GM19324 (cell line): ENCODE results near the gene DHODH.

Experiments used
- ATAC-seq: cut with Tn5 transposase; IDR thresholded peaks from one replicate; pipeline ENCODE4 v1.9.1; 2021; ENCODE audit warnings: mild to moderate bottlenecking, moderate library complexity; ENCODE audit not compliant: unreplicated experiment, low FRiP score

DHODH gene

DNA sequence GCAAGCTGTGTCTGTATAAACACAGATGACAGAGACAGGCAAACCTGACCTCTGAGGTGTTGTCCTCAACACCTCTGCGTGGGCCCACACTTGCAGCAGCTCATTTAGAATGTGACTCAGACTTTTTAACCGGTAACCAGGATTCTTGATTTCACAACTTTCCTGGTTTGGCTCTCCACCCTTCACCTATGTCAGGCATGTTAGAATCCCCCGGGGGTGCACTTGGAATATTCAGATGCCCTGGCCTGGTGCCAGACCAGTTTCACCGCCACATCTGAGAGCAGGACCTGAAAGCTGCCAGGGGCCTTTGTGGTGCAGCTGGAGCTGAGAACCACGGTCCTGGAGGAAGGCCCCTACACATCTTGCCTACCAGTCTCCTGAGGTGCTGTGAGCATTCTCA is 4.8 kb downstream of the DHODH start:
- no peak for ATAC-seq

DNA sequence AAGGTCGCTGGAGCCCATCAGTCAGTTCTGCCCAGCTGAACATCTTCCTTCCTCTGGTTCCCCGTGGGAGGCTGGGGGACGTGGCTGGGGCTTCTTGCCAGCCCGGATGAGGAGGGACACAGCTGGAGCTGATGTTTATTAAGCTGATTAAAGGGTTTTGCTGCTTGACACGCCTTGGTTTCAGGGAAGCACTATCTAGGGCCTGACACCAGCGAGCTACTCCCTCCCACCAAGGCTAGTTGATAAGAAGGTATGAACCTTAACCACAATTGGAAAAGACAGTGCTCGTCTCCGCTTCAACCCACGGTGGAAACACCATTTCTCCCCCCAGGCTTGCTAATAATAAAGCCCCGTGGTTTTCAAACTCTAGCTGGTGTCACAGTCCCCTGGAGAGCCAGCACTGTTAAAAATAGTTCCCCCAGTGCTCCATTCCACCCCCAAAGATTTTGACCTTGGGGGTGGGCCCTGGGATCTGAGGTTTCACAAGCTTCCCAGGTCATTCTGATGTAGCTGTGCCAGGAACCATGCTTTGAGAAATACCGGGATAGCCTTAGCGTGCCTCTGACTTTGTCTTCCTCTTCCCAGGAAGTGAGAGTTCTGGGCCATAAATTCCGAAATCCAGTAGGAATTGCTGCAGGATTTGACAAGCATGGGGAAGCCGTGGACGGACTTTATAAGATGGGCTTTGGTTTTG is 5.5 kb downstream of the DHODH start:
- no peak for ATAC-seq

DNA sequence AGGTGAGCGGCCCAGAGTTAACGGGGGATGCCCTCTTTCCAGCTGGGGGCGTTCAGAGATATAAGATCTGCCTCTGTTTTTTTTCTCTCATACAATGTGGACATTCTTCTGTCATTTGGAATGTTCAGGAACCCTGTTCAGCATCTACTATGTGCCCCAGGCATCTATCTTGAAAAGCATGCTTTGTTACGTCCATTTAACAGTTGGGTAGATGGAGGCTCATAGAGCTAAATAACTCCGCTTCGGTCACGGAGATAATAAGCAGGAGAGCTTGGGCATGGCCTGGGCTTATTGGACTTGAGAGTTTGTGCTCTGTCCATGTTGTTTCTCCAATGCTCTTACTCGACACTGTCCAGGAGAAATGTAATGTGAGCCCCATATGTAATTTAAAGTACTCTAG is 6.1 kb downstream of the DHODH start:
- ATAC-seq, result no peak

DNA sequence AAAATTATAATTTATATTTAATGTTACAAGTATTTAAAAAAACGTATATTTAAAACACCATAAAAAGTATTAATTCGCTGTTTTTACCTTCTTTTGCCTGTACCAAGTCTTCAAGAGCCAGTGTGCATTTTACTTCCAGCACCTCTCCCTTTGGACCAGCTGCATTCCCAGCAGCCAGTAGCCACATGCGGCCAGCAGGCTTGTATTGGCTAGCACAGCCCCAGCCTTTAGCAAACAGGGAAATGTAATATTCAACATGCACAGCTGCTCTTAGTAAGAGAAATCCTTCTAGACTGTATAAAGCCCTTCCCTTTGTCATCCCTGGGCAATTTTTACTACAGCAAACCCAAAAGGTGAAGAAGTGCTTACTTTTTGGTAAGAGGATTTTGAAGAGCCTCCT is 6.6 kb downstream of the DHODH start:
- ATAC-seq, result no peak

DNA sequence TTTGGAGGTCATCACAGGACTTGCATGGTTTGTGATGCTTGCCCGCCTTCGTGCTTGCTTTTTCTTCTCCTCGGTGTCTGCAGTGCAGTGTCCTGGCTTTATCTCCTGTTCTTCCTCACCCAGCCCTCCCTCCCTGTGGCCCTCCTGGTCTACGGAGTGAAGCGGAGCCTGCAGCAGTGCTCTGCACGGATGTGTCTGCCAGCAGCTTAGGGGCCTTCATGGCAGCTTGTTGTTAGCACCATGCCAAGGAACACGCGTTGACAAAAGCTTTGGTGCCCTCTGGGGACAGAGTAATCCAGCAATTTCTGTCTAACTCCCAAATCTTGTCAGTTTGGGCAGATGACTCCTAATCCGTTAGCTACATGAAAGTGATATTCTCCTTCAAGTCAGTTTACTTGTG is 9.9 kb downstream of the DHODH start:
- no peak for ATAC-seq

DNA sequence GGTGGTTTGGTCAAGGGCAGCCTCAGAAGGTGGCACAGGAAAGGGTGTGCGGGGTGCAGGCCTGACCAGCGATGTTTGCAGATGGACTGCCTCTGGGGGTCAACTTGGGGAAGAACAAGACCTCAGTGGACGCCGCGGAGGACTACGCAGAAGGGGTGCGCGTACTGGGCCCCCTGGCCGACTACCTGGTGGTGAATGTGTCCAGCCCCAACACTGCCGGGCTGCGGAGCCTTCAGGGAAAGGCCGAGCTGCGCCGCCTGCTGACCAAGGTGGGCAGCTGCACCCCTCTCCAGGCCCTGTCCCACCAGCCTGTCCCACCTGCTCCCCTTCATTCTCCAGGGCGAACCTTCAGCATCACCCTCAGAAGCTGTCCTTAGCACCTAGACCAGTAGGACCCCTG is 12.5 kb downstream of the DHODH start:
- no peak for ATAC-seq

DNA sequence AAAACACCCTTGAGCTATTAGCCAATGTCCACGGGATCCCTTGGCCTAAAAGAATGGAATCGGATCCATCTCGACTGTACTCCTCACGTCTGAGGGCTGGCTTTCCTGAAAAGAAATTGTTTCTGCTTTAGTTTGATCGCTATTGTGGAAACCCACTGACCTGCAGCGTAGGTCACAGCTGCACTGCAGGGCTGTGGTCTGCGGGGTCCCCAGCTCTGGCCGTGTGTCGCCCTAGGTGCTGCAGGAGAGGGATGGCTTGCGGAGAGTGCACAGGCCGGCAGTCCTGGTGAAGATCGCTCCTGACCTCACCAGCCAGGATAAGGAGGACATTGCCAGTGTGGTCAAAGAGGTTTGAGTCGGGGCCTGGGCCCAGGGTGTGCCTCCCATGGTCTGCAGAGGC is 13.6 kb downstream of the DHODH start:
- ATAC-seq, result no peak

DNA sequence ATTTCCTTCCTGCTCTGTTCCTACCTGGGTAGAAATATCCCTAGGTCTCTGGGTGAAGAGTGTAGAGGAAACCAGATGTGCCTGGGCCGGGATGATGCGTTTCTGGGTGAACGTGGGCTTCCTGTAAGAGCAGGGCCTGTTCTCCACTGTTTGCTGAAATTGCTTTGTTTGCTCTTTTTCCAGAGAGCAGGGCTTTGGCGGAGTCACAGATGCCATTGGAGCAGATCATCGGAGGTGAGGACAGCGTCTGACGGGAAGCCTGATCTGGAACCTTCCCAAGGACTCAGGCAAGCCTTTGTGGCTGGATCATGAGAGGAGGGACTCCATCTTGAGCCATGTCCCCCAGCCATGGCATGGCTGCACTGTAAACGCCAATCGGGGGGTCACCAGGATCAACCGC is 15.4 kb downstream of the DHODH start:
- no peak for ATAC-seq

DNA sequence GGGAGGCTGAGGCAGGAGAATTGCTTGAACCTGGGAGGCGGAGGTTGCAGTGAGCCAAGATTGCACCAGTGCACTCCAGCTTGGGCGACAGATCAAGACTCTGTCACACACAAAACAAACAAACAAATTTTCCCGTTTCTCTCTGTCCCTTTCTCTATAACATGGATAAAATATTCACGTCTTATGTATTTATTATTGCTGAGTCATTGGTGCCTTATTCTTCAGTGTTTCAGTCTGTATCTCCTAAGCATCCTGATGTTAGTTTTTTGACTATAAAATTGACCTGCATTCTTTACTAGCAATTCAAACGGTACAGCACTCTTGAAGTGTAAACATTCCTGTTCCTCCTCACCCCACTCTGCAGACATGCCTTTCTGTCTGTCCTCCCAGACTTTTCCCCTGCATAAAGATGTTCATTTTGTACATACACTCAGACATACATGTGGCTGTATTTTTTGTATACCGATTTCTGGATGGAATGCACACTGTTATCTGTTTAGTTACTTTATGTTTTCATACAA is 16.4 kb downstream of the DHODH start:
- ATAC-seq, result no peak

DNA sequence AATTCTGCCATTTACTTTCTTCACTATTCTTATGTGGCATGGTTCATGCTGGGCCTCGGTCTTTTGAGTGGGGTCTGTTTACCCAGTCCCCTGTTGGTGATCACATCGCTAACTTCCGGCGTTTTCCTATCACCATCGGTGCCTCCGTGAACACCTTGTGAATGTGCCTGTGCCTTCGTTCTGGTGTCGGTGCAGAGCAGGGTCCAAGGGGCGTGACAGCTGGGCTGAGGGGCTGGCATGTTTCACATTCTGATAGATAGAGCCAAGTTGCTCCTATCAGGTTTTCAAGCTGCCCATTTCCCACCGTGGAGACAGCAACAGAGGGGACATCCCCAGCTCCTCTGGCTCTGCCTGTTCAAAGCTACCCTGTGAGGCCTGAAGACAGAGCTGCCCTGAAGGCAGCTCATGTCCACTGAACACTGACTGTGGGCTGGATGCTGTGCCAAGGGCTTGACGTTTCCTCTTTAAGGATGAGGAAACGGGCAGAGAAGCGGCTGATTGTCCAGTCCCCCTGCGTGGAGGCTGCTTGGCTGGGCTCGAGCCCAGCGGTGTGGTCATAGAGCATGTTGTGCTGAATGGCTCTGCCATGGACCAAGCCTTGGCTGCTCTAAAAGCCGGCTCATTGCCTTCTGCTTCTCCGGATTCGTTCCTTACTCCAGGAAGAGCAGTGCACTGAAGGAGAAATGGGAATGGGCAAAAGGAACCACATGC is 17.0 kb downstream of the DHODH start:
- ATAC-seq, result no peak

DNA sequence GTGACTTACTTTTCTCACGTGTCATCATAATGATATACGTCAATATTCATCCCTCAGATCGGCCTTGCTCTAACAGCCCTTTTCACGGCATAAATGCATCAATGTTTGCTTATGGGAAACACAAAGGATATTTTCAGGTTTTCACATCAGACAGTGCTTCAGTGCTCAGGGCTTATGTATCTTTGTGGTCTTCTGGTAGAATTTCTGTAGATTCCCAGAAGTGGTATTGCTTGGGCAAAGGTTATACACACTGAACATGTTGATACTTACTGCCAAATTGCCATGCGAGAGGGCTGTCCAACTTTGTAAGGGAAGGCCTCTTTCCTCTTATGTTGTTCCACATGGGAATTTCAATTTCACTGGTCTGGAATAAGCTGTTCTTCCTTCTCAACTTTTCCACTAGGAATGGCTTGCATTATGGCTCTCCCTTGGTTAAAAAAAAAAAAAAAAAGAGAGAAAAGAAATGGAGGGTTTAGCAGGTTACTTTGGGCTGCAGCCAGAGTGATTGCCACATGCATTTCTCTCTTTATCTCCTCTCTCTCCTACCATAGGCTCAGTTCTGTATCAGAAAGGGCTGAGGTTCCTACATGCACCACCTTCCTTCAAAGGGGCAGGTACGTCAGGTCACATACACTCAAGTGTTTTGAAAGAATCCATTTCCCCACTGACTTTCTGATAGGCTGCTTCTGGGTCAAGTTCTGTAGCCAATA is 19.3 kb downstream of the DHODH start:
- ATAC-seq, result no peak

DNA sequence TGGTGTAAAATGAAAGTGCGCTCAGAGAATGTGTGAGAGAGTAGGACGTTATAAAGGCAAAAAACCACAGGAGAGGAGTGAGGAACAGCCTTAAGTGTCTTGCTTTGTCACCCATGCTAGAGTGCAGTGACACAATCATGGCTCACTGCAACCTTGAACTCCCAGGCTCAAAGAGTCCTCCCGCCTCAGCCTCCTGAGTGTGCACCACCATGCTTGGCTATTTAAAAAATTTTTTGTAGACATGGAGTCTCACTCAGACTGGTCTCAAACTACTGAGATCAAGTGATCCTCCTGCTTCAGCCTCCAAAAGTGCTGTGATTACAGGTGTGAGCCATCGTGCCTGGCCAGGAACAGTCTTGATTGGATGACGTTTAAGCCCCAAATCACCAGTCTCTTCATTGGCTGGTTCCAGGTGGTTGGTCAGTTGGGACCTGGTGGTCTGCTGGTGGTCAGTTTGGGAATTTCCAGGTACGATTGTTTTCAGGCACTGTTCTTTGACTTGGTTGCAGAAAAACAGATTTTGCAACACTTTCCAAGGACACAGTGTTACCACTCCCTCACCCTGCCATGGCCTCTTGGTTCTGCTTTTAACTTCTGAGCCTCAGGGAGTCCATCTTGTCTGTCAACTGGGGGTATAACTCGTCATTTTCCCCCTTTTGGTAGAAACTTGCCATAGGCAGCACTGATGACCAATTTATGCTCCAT is 21.2 kb downstream of the DHODH start:
- ATAC-seq, result no peak

DNA sequence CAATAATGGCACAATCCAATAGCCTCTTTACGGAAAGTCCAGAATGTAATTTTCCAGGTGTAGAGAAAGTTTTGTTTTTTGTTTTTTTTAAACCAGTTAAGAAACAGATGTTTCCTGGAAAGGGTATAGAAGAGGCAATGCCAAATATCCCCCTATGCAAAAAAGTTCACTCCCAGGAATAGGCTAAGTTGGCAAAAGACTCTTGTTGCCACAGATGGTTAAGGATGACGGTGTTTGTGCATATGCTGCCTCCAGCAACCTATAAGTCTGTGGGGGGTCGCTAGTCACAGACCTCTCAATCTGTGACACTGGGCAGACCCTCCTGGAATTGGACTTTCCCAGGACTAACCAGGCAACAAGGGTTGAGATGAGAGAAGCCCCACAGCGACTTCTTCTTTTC is 24.9 kb downstream of the DHODH start:
- ATAC-seq, result no peak

DNA sequence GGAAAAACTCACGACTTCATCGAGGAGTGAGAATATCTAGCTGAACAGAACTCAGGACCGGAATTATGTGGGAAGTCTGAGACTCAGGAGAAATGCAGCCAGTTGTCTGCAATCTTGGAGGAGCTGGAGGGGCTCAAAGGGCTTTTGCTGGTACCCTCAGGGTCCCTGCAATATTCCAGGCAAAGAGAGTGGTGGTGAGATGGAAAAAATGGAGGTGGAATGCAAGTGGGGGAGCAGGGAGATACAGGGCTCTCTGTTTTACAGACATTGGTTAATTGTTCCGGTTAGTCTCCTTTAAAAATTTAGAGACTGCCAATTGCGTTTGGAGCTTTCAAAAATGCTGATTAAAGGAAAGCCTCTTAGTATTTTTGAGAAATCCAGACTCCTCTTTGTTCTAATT is 27.6 kb downstream of the DHODH start:
- ATAC-seq, result no peak

DNA sequence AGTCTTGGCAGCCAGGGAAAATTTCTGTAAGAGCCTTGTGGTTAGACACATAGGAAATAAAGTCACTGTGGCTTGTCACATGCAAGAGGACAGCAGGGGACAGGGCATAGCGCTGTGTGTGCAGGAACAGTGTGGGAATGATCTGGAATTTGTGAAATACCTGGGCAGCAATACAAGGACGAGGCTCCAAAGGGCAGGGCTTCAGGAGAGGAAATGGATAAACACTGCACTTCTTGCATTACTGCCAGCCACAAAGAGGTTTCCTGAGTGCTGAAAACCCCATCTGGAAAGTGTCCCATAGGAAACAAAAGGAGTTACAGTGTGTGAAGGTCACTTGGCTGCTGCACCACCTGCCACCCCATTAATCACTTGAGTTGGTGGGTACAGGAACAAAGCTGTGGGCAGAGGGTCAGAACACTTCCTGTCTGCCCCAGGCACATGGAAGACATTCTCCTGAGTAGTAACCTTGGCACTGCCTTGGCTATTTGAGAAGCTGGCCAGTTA is 33.7 kb downstream of the DHODH start:
- ATAC-seq, result no peak

DNA sequence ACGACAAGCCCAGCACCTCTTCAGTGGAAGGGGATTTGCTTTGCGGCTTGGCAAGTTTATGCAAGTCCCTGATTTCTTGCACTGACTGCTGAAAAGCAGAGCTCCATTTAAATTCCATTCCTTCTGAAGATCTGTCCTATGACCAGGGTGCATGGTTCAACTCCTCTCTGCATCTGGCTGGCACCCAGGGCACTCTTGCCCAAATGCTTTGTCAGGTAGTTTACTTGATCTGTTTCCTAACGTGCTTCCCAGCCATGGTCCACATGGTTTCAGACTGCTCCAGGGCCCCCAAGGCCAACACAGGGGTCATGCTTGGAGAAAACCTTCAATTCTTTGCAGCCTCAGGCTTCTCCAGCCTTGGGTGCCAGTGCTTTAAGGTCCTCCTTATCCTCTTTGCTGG is 34.5 kb downstream of the DHODH start:
- no peak for ATAC-seq

DNA sequence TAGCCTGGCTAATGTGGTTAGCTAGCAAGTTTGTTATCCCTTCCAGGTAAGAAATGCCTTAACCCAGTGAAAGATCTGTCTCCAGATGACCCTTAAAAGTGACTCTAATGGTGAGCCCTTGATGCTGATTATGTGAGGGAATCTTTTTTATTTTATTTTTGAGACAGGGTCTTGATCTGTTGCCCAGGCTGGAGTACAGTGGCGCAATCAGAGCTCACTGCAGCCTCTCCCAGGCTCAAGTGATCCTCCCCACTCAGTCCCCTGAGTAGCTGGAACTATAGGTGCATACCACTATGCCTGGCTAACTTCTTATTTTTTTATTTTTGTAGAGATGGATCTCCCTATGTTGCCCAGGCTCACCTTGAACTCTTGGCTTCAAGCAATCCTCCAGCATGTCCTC is 35.0 kb downstream of the DHODH start:
- ATAC-seq, result no peak

DNA sequence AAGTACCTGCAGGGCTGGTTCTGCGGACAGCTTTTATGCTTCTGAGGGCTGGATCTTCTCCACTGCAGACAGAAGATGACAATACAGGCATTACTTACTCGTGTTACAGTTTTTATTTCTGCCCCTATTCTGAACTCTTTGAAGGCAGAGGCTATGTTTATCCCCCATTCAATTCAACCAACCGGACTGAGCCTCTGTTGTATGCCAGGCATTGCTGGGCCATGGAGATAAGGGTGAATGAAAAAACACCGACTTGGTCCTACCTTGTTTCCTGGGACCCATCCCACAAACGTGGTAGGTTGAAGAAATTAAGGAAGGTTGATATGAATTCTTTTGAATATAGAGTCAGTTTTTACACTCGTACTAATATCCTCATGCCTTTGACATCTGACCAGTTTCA is 35.8 kb downstream of the DHODH start:
- no peak for ATAC-seq

DNA sequence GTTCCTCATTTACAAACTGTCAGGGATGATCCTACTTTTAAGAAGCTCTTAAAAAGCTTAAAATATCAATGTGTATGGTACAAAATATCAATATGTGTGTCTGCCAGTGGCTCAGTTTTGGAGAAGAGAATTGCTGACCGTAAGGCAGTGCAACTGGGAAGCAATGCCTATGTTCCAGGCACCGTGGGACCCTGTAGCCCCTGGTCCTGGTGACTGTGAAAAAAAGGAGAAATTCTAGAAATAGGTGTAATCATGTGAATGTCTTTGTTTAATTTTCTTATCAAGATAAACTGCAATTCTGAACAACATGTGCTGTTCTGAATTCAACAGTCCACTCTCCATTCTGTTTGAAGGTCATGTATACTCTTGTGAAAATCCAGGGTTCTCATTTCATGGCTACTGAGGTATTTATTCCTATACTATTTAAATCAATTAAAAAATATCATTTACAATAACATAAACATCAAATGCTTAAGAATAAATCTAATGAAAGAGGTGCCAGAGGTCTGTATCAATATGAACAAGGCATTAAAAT is 36.3 kb downstream of the DHODH start:
- no peak for ATAC-seq

DNA sequence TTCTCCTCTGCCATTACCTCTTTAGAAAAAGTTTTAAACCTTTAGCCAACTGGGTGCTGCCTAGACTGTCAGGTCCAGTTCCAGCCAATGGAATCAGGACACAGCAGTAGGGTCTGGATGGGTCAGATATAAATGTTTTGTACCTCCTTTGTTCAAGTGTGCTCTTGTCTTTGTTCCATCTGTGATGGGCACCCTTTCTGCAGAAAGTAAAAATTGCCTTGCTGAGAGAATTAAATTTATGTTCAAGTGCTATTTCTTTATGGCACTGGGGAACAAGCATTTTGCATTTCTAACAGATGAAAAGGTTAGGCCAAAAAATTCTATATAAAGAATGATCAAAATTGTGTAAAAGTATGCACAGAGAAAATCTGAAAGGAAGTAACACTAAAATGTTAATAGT is 40.6 kb downstream of the DHODH start:
- no peak for ATAC-seq
